H1 (cell line): Measurements from ENCODE around the gene MEIS2. TPM values are rescaled to one million over a fixed set of nuclear protein-coding genes. Genes with fewer than 3 reads are reported as not detected.

Experiments used
- EGR1 ChIP-seq: IDR thresholded peaks from 2 replicates; pipeline ENCODE4 v1.6.1; 2011; ENCODE audit warnings: low read depth, low read length, borderline replicate concordance
- KDM4A ChIP-seq: IDR thresholded peaks from one replicate; pipeline ENCODE4 v1.7.1; 2012; ENCODE audit warnings: low read depth, mild to moderate bottlenecking, moderate library complexity, low read length, inconsistent platforms; ENCODE audit not compliant: severe bottlenecking
- RXRA ChIP-seq: IDR thresholded peaks from 2 replicates; pipeline ENCODE4 v1.6.1; 2011; ENCODE audit warnings: low read depth, mild to moderate bottlenecking, low read length, moderate library complexity; ENCODE audit not compliant: insufficient read depth
- TAF7 ChIP-seq: optimal IDR thresholded peaks from 2 replicates; pipeline ENCODE3; 2011; ENCODE audit warnings: low read depth, mild to moderate bottlenecking, inconsistent platforms, low read length, moderate library complexity, borderline replicate concordance
- polyA plus RNA-seq, 7 experiments: library from polyadenylated mRNA; depleted of rRNA in 3 of 7; stranded (reverse) in 5 of 7; unstranded in 2 of 7; fragments of >200 nt in 5 of 7; fragments of 200-250 nt in 2 of 7; gene quantifications; 1 replicate in 5 of 7; 2 replicates in 1 of 7; 4 replicates in 1 of 7; pipeline versions ENCODE4 v1.2.1 to v1.2.3, GENCODE V29; 2011 to 2013; ENCODE audit warnings: missing spikeins in 2 of 7, mixed read lengths in 2 of 7
- total RNA-seq: library from RNA; stranded (reverse); fragmentation: NEBNext Ultra II Directional; extraction: Animal tissue kit (Norgen Biotek cat#: 25700); gene quantifications from 2 replicates; pipeline ENCODE4 v1.2.1, GENCODE V29; 2021
- TF ChIP-seq, protein P1 (sequence below): fragments of 300-600 bp; sonication (generic); IDR thresholded peaks from 2 replicates; pipeline ENCODE4 v1.7.1; 2012; ENCODE audit warnings: low read length, moderate library complexity, mild to moderate bottlenecking, inconsistent platforms; ENCODE audit not compliant: insufficient replicate concordance

Gene MEIS2
- total and polyA plus RNA-seq, 2 of the 8 experiments (the other 6 are each of a cell fraction or from before 2014, with no cell fraction given), result 0.22 to 1.2 TPM

DNA sequence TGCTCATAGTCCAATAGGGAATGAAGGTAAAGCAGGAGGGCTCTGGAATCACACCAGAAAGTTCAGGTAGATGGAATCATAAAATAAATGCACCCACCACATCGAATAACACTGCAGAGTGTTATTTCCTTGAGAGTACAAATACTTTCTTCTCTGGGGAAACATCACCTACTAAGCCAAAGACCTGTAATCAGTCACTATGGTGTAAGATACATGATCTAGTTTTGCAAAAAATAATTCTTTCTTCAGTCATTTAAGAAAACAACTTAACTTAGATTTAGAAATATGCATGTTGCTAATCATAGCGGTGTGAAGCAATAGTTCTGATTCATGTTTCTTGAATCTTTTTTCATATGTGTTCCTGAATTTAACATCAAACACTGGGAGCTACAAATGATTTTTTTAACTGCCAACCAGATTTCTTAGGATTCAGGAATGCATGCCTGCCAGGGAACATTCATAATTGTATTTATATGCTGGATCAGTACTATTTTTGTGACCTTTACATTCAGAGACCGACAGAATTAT is 40.2 kb upstream of the MEIS2 start (continued):
- TF ChIP-seq, protein P1, sequence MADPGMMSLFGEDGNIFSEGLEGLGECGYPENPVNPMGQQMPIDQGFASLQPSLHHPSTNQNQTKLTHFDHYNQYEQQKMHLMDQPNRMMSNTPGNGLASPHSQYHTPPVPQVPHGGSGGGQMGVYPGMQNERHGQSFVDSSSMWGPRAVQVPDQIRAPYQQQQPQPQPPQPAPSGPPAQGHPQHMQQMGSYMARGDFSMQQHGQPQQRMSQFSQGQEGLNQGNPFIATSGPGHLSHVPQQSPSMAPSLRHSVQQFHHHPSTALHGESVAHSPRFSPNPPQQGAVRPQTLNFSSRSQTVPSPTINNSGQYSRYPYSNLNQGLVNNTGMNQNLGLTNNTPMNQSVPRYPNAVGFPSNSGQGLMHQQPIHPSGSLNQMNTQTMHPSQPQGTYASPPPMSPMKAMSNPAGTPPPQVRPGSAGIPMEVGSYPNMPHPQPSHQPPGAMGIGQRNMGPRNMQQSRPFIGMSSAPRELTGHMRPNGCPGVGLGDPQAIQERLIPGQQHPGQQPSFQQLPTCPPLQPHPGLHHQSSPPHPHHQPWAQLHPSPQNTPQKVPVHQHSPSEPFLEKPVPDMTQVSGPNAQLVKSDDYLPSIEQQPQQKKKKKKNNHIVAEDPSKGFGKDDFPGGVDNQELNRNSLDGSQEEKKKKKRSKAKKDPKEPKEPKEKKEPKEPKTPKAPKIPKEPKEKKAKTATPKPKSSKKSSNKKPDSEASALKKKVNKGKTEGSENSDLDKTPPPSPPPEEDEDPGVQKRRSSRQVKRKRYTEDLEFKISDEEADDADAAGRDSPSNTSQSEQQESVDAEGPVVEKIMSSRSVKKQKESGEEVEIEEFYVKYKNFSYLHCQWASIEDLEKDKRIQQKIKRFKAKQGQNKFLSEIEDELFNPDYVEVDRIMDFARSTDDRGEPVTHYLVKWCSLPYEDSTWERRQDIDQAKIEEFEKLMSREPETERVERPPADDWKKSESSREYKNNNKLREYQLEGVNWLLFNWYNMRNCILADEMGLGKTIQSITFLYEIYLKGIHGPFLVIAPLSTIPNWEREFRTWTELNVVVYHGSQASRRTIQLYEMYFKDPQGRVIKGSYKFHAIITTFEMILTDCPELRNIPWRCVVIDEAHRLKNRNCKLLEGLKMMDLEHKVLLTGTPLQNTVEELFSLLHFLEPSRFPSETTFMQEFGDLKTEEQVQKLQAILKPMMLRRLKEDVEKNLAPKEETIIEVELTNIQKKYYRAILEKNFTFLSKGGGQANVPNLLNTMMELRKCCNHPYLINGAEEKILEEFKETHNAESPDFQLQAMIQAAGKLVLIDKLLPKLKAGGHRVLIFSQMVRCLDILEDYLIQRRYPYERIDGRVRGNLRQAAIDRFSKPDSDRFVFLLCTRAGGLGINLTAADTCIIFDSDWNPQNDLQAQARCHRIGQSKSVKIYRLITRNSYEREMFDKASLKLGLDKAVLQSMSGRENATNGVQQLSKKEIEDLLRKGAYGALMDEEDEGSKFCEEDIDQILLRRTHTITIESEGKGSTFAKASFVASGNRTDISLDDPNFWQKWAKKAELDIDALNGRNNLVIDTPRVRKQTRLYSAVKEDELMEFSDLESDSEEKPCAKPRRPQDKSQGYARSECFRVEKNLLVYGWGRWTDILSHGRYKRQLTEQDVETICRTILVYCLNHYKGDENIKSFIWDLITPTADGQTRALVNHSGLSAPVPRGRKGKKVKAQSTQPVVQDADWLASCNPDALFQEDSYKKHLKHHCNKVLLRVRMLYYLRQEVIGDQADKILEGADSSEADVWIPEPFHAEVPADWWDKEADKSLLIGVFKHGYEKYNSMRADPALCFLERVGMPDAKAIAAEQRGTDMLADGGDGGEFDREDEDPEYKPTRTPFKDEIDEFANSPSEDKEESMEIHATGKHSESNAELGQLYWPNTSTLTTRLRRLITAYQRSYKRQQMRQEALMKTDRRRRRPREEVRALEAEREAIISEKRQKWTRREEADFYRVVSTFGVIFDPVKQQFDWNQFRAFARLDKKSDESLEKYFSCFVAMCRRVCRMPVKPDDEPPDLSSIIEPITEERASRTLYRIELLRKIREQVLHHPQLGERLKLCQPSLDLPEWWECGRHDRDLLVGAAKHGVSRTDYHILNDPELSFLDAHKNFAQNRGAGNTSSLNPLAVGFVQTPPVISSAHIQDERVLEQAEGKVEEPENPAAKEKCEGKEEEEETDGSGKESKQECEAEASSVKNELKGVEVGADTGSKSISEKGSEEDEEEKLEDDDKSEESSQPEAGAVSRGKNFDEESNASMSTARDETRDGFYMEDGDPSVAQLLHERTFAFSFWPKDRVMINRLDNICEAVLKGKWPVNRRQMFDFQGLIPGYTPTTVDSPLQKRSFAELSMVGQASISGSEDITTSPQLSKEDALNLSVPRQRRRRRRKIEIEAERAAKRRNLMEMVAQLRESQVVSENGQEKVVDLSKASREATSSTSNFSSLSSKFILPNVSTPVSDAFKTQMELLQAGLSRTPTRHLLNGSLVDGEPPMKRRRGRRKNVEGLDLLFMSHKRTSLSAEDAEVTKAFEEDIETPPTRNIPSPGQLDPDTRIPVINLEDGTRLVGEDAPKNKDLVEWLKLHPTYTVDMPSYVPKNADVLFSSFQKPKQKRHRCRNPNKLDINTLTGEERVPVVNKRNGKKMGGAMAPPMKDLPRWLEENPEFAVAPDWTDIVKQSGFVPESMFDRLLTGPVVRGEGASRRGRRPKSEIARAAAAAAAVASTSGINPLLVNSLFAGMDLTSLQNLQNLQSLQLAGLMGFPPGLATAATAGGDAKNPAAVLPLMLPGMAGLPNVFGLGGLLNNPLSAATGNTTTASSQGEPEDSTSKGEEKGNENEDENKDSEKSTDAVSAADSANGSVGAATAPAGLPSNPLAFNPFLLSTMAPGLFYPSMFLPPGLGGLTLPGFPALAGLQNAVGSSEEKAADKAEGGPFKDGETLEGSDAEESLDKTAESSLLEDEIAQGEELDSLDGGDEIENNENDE, result no peak
- no peak for TF ChIP-seq KDM4A
- TF ChIP-seq RXRA, result no peak
- no peak for TF ChIP-seq TAF7
- no peak for TF ChIP-seq EGR1
- TF ChIP-seq, all 59 proteins: peak for 0
